Activated naive CD4-positive, alpha-beta T cell treated with anti-CD3 and anti-CD28 coated beads, Interleukin-2, amount 50 U/mL, for 72 hours (primary cell): ENCODE data around the gene SH2D6. TPM values are rescaled to one million over a fixed set of nuclear protein-coding genes. Genes with fewer than 3 reads are reported as not detected.
"Not testable (repeated sequence)": the region's sequence is repeated elsewhere in the genome, so short reads cannot be mapped to it uniquely, and the experiment has no call there.

Source experiments
- ATAC-seq, 2 donors: fragments of 150-1000 bp; cut with Tn5 transposase; 2 replicates each; pipeline ENCODE4 v1.10.0; 2021; ENCODE audit warnings: mild to moderate bottlenecking in 2 of 2, moderate library complexity in 2 of 2
- DNase-seq, 2 donors: peaks; one replicate each; pipeline ENCODE4 v3.0.0; 2021 to 2022; ENCODE audit warnings: low spot score in 2 of 2
- H3K27ac Mint-ChIP-seq, 2 donors: one replicate each; pipeline ENCODE4 v1.8.0; 2022; ENCODE audit warnings: mild to moderate bottlenecking in 2 of 2, mixed read lengths in 2 of 2
- H3K36me3 Mint-ChIP-seq, 2 donors: one replicate each; pipeline ENCODE4 v1.8.0; 2022; ENCODE audit warnings: mixed read lengths in 2 of 2
- H3K9me3 Mint-ChIP-seq, 2 donors: one replicate each; pipeline ENCODE4 v1.8.0; 2022; ENCODE audit warnings: mixed read lengths in 2 of 2
- total RNA-seq, 2 donors: library from RNA; stranded (reverse); gene quantifications; one replicate each; pipeline ENCODE4 v1.2.3, GENCODE V29; 2022

SH2D6 gene
- total RNA-seq, 2 donors from 2014 or later, result 0.55 to 2.5 TPM

- H3K27ac Mint-ChIP-seq, result peak overlapping the region; percentile 30 to 44
- no peaks in the 10 kb centered on the region for H3K36me3 Mint-ChIP-seq
- DNase-seq, result no peak
- H3K9me3 Mint-ChIP-seq, result no peaks in the 10 kb centered on the region
- no peak for ATAC-seq
These were observed 12.4 kb downstream of the SH2D6 start for GRCh38 chr2:85430752-85431569.

GRCh38 chr2:85431570-85432205, 13.2 kb downstream of the SH2D6 start:
- Mint-ChIP-seq H3K27ac (peak overlapping the region; percentile 30 to 44), H3K36me3 (no peaks in the 10 kb centered on the region), H3K9me3 (no peaks in the 10 kb centered on the region)
- ATAC-seq (no peak), DNase-seq (no peak)

DNA sequence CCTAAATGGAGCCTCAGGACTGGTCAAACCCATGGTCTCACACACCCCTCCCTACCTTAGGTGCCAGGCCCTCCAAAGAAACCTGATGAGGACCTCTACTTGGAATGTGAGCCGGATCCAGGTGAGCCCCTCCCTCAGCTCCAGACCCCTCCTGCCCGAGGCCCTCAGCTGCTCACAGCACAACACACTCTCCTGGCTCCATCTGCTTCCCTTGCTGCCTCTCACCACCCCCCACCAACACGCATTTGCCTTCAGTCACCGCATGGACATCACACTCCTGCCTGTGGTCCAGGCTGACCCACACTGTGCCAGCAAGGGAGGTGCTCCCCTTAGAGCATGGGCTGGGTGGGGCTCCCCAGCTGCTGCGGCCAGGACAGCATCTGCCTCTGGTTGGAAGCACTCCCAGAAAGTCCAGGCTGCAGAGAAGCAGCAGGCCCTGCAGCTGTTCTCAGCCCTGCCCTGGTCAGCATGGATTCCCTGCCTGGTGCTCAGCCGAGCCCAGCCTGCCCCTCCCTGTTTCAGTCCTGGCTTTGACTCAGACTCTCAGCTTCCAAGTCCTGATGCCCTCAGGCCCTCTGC, 15.1 kb downstream of the SH2D6 start:
- ATAC-seq (no peak), DNase-seq (no peak)
- no peaks in the 10 kb centered on the region for H3K36me3 Mint-ChIP-seq
- H3K9me3 Mint-ChIP-seq, result no peaks in the 10 kb centered on the region
- peak overlapping the region; percentile 44 to 65 for H3K27ac Mint-ChIP-seq

DNA sequence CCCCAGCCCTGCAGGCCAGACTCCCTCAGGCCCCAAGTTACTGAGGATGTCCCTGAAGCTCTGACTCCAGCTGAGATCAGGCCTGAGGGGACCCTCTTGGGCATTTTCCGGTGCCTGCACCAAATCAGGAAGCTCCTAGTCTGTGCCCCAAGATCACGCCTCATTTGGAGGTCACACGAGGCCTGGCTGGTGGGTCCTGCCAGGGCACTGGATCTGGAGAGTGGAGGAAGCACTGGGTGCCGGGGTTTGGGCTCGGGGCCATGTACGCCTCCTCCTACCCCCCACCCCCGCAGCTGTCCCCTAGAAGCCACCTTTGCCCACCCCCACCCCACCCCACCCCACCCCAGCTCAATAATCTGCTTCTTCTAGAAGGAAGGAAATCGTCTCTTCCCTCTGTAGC, 16.2 kb downstream of the SH2D6 start:
- ATAC-seq (no peak), DNase-seq (no peak)
- H3K27ac Mint-ChIP-seq, result no peak overlapping the region
- H3K9me3 Mint-ChIP-seq, result no peaks in the 10 kb centered on the region
- no peaks in the 10 kb centered on the region for H3K36me3 Mint-ChIP-seq

DNA sequence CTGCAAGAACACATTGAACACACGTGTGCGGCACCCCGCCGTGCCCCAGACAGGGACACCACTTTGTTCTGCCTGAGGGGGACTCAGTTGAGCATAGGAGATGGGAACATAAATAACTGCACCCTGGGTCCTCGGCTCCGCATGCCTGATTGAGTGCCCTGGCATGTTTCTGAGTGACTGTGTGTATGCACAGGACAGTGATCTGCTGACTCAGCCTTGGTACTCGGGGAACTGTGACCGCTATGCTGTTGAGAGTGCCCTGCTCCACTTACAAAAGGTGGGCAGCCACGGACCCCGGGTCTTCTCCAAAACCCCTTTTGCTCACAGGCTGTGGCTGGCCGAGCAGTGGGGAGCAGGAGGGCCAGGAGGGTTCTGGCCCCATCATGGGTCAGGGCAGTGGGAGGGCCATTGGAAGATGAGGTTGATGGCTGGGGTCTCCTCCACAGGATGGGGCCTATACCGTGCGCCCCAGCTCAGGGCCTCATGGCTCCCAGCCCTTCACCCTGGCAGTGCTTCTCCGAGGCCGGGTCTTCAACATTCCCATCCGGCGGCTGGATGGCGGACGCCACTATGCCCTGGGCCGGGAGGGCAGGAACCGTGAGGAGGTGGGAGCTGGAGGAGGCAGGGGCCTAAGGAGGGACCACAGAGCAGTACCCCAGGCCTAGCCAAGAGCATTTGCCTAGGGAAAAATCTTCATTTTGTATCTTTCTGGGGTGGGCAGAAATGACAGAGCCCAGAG, 16.9 kb downstream of the SH2D6 start:
- Mint-ChIP-seq H3K9me3 (no peaks in the 10 kb centered on the region), H3K27ac (peak overlapping the region in 1 of 2 donors; percentile 53), H3K36me3 (no peaks in the 10 kb centered on the region)
- DNase-seq (no peak), ATAC-seq (no peak)

- Mint-ChIP-seq H3K9me3 (no peaks in the 10 kb centered on the region), H3K27ac (peak overlapping the region in 1 of 2 donors; percentile 93), H3K36me3 (no peaks in the 10 kb centered on the region)
- no peak for ATAC-seq
- no peak for DNase-seq
These were observed 17.7 kb downstream of the SH2D6 start for GRCh38 chr2:85435981-85436835.

GRCh38 chr2:85436836-85437487, 18.4 kb downstream of the SH2D6 start:
- DNase-seq (no peak), ATAC-seq (no peak)
- H3K27ac Mint-ChIP-seq, result peak overlapping the region; percentile 93 to 98
- H3K36me3 Mint-ChIP-seq, result no peaks in the 10 kb centered on the region
- no peaks in the 10 kb centered on the region for H3K9me3 Mint-ChIP-seq

DNA sequence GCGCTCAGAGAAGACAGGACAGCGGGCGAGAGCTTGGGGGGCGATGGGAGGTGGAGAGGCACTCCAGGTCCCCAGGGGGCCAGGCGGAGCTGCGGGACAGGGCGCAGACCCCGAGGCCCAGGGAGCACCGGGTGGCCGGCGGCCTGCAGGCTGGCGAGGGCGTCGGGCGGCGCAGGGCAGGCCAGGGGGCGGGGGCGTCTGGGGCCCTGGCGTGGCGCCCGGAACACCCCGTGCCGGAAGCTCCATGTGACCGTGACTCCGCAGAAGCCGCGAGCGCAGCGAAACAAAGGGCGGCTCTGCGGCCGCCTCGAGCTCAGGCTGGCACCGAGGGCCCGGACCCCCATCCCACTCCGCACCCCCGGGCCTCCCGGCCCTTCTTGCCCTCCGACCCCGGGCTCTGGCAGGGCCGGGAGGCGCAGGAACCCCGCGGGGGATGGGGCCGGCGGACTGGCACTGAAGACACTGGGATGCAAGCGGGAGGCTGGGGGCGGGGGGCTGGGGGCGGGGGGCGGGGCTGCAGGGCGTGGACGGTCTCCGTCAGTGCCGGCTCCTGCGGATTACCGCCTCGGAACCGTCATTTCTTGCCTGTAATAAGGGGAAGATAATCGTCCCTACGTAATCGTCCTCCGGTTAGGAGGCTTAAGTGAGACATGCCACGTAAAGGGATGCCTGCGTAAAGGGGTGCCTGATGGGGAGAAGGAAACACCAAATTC, 19.1 kb downstream of the SH2D6 start:
- no peaks in the 10 kb centered on the region for H3K36me3 Mint-ChIP-seq
- peak; percentile 82 to 89 for ATAC-seq
- H3K9me3 Mint-ChIP-seq, result no peaks in the 10 kb centered on the region

GRCh38 chr2:85438201-85439024, 19.9 kb downstream of the SH2D6 start:
- Mint-ChIP-seq H3K9me3 (no peaks in the 10 kb centered on the region), H3K36me3 (no peaks in the 10 kb centered on the region), H3K27ac (peak overlapping the region; percentile 93 to 96)
- peak in 1 of 2 donors; percentile 6 for ATAC-seq
- peak in 1 of 2 donors; percentile 15 for DNase-seq

More for the DNA sequence above, 19.1 kb downstream of the SH2D6 start:
- DNase-seq, result peak; percentile 73 to 88
- H3K27ac Mint-ChIP-seq, result peak overlapping the region; percentile 93 to 98

DNA sequence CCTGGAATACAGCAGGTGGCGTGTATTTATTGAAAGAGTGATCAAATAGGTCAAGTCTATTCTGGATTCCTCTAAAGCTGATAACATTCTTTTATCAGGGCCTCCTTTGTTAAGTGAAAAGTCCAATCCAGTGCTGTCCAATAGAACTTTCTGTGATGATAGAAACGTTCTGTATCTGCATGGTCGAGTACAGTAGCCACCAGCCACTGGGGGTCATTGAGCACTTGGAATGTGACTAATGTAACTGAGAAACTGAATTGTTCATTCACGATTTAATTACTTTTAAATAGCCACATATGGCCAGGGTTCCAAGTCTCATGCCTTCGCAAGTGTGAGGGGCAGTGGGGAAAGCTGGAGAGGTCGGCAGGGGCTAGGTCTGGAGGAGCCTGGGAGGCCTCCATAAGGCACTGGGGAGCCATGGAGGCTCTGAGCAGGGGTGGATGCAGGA, 20.5 kb downstream of the SH2D6 start:
- DNase-seq (no peak), ATAC-seq (no peak)
- Mint-ChIP-seq H3K36me3 (no peaks in the 10 kb centered on the region), H3K27ac (peak overlapping the region; percentile 14 to 93), H3K9me3 (no peaks in the 10 kb centered on the region)

- peak overlapping the region; percentile 93 to 96 for H3K27ac Mint-ChIP-seq
- ATAC-seq, DNase-seq, H3K9me3 Mint-ChIP-seq, H3K36me3 Mint-ChIP-seq: not testable (repeated sequence)
These were observed 21.1 kb downstream of the SH2D6 start for GRCh38 chr2:85439569-85439968.

GRCh38 chr2:85439986-85440385, 21.5 kb downstream of the SH2D6 start:
- ATAC-seq (peak; percentile 35 to 53), DNase-seq (peak in 1 of 2 donors; percentile 41)
- no peaks in the 10 kb centered on the region for H3K36me3 Mint-ChIP-seq
- no peaks in the 10 kb centered on the region for H3K9me3 Mint-ChIP-seq
- H3K27ac Mint-ChIP-seq, result peak overlapping the region; percentile 93 to 96

- ATAC-seq, result no peak
- Mint-ChIP-seq H3K36me3 (no peaks in the 10 kb centered on the region), H3K27ac (peak overlapping the region in 1 of 2 donors; percentile 93)
These were observed 22.2 kb downstream of the SH2D6 start for GRCh38 chr2:85440729-85441128.

GRCh38 chr2:85441864-85442263, 23.4 kb downstream of the SH2D6 start:
- H3K27ac Mint-ChIP-seq, result peak overlapping the region in 1 of 2 donors; percentile 35
- no peaks in the 10 kb centered on the region for H3K36me3 Mint-ChIP-seq
- H3K9me3 Mint-ChIP-seq, result no peaks in the 10 kb centered on the region
- DNase-seq (no peak), ATAC-seq (no peak)

More at GRCh38 chr2:85440729-85441128, 22.2 kb downstream of the SH2D6 start:
- DNase-seq, result no peak
- no peaks in the 10 kb centered on the region for H3K9me3 Mint-ChIP-seq
